HG02678 (cell line): ENCODE data around the gene CADM2.
"Not testable (repeated sequence)": the region's sequence is repeated elsewhere in the genome, so short reads cannot be mapped to it uniquely, and the experiment has no call there.

Source experiments
- ATAC-seq: cut with Tn5 transposase; IDR thresholded peaks from one replicate; pipeline ENCODE4 v1.9.1; 2021; ENCODE audit warnings: mild to moderate bottlenecking, moderate library complexity; ENCODE audit not compliant: unreplicated experiment

CADM2 gene

DNA sequence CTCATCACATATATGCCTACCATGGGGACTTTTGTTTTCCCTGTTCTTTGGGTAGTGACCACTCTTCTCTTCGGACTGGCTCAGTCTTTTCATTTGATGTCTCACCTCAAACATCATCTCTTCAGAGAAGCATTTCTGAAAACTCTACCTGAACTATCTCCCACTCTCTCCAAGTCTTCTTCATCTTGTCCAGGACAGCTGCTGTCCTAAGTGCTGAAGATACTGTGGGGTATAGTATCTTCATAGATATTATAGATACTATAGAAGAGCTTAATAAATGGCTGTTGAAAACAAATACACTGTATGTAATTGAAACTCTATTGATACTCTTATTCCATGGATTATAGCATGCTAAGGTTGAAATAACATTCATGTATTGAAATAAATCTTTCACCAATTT is 672.3 kb downstream of the CADM2 start:
- no peak for ATAC-seq

DNA sequence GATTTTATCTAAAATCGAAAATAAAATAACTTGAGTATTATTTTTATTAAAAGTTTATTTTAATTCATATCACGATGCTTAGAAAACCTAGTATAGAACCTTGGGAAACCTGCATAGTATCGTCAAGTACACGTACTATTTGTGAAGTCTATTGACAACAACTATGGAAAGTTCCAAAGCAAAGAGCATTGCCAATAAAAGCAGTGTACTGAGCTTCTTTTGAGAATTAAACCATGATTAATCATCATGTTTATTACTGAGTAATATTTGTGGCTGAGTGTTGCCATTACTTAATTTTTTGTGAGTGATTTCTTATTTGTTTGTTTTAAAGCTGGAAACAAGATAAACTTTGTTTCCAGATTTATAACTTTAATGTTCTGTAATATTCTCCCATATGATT is 674.1 kb downstream of the CADM2 start:
- no peak for ATAC-seq

GRCh38 chr3:85652360-85652759 is 693.6 kb downstream of the CADM2 start:
- no peak for ATAC-seq

DNA sequence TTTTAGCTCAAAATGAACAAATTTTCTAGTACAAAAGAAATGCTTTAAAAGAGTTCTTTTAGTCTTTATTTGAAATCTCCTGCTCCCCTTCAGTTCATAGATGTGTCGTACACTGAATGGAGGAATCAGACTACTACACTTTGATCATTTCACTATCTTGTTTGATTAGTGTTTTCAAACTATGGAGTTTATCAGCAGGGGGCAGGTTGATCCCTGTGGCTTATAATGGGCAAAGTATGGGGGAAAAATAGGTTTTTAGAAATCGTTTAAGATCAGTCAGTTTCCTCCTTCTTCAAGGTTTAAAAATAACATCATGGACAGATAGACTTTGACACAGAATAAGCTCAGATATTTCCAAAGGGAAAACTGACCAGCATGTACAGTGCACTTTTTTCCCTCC is 701.7 kb downstream of the CADM2 start:
- no peak for ATAC-seq

- ATAC-seq: no peak
These were observed 703.7 kb downstream of the CADM2 start for GRCh38 chr3:85662462-85662861.

DNA sequence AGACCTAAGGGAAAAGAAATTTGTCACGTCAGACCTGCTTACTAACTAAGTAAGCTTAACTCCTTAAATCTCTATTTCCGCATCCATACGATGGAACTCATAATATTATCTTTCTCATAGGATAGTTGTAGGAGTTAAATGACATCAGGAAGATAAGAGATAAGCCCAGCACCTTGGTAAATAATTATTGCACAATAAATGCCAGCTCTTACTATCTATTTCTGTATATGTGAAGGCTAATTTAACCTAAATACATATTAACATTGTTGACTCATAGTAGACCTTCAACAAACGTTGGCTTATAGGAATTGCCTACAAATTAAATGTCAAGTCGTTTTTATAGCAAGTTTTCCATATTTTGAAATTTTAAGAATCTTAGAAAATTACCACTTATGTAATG is 709.0 kb downstream of the CADM2 start:
- no peak for ATAC-seq

GRCh38 chr3:85670634-85671205 is 711.9 kb downstream of the CADM2 start:
- no peak for ATAC-seq

GRCh38 chr3:85672761-85673160 is 714.0 kb downstream of the CADM2 start:
- ATAC-seq: no peak

GRCh38 chr3:85678713-85679112 is 719.9 kb downstream of the CADM2 start:
- no peak for ATAC-seq

- no peak for ATAC-seq
These were observed 723.1 kb downstream of the CADM2 start for GRCh38 chr3:85681906-85682305.

DNA sequence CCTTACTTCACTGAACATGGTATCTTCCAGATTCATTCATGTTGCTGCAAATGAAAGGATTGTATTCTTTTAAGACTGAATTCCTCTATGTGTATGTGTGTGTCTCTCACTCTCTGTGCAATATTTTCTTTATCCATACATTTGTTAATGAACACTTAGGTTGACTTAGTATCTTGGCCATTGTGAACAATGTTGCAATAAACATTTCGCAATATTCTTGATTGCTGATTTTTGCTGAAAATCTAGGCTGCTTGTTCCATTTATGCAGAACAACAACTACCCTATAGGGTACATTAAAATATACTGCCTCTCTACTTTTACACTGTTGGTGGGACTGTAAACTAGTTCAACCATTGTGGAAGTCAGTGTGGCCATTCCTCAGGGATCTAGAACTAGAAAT is 732.4 kb downstream of the CADM2 start:
- no peak for ATAC-seq

DNA sequence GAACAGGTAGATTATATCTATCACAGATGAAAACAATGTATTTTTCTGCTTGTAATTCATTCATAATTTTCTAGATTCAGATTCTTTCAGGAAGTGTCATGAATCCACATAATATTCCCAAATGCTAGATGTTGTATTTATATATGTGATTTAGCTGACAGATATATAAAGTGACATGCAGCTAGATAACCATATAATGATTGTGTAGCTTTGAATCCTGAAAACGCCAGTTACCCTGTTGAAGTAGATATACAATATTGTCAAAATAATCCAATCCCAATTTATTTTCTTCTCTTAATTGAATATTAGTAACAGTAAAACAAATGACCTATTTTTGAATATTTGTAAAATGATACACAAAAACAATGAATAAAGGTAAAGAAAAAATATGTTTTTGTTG is 738.4 kb downstream of the CADM2 start:
- no peak for ATAC-seq

GRCh38 chr3:85706130-85706529 is 747.3 kb downstream of the CADM2 start:
- no peak for ATAC-seq

DNA sequence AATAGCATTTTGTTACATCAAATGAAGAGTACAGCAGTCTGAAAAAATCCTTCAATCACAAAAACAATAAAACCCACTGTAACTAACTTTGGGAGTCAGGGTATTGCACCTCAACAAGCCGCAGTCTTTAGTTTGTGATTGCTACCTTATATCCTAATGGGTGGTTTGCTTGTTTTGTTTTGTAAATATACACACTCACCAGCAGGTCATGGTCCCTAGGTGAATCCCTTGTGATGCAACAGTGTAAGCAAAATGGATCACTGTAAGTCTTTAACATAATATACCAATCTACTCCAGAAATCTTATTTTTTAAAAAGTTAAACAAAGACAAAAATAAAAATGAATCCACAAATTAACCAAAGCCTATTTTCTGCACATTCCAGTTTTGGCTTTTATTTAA is 749.5 kb downstream of the CADM2 start:
- not testable (repeated sequence) for ATAC-seq

DNA sequence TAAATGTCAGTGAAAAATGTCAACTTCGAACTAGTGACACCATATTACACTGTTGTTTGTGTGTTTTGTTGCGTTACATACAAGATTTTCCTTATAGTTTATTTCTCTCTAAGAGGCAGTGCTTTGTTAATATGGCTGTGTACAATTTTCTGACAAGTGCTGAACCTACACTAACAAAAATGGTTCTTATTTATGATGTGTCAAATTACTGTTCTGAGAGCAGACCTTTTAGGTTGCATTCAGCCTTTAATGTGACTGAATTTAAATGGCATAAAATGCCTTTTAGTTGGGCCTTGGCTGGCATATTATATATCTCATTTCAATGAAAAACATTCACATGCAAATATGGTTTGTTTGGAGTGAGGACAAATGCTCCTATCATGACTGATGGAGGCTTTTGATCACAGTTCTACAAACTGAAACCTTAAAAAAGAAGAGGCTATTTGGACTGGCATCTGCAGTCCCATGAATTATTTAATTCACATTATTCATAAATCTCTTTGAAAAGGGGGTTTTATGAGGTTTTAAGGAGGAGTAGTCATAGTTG is 750.6 kb downstream of the CADM2 start:
- no peak for ATAC-seq

DNA sequence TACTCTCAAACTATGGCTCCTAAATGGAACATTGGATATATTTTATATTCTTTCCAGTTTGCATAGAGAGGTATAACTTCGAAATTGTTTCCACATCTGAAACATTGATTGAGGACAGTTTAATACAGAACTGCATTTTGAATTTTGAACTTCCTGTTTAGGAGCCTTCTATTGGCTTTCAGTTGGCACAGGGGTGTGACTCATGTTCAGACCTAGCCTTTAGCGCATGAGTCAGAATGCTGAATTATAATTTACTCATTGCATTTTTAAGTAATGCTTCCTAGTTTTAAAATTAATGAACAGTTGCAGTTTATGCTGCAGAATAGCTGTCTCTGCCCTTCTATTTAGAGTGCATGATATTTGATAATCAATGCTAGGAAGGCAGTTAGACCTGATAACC is 751.7 kb downstream of the CADM2 start:
- ATAC-seq: no peak

GRCh38 chr3:85721409-85722145 is 762.8 kb downstream of the CADM2 start:
- no peak for ATAC-seq

DNA sequence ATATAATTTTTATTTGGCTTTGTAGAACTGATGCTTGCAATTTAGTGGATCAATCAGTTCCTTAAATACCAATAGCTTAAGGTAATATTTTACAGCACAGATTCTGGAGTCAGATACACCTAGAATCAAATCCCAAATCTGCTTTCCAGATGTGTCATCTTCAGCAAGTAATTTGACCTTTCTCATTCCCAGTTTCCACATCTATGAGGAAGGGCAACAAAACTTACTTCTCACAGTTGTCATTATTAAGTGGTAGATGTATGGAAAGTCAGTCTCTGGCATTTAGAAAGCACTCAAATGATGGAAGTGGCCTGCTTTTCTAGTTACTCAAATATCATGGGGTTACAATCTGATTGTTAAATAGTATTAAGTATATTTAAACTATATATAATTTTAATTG is 767.0 kb downstream of the CADM2 start:
- no peak for ATAC-seq

DNA sequence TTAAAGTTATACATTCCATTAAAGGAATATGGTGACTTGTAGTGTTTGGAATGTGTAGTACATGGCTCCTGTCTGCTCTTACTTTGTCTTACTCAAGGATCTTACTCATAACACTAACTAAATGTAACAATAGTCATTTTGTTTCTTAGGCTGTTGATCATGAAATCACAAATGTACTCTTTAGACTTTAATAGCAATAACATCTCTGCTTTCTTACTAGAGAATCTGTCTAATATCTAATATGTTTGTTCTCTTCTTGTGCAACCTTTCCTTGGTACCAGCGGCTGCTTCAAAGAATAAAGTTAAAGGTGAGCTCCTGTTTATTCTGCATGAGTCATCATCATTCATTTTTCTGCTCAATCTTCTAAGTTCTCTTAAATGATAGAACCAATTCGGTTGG is 767.5 kb downstream of the CADM2 start:
- no peak for ATAC-seq

DNA sequence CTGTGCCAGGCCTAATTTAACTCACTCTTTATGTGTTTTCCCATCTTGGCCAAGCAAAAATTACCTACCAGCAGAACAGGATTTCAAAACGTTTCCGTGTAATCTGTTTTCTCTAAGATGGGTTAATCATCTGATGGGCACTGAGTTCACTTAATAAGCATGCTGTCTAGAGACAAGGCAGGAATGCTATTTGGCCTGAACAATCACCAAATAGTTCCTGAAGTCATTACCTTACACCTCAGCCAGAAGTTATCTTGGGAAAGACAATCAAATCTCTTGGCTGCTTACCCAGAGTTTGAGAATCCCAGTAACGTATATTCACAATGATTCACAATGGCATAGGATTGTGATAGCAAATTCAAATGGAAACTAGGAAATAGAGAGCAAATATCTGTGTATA is 779.1 kb downstream of the CADM2 start:
- no peak for ATAC-seq

DNA sequence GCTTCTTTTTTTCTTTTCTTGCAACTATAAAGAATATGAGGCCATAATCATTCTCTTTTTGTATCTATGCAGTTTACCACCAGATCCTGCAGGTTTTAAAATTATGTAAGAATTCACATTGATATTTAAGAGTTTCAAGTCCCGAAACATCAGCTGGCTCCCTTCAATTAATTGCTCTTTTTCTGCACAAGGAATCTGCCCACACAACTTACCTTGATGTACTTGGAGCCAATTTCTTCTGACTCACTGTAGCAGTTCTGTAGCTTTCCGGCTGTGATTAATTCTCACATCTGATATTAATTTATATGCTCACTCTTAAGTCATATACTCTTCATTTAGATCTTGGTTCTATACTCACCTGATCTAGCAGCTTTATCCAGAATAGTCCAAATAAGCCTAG is 781.8 kb downstream of the CADM2 start:
- no peak for ATAC-seq

GRCh38 chr3:85758442-85758841 is 799.7 kb downstream of the CADM2 start:
- no peak for ATAC-seq

DNA sequence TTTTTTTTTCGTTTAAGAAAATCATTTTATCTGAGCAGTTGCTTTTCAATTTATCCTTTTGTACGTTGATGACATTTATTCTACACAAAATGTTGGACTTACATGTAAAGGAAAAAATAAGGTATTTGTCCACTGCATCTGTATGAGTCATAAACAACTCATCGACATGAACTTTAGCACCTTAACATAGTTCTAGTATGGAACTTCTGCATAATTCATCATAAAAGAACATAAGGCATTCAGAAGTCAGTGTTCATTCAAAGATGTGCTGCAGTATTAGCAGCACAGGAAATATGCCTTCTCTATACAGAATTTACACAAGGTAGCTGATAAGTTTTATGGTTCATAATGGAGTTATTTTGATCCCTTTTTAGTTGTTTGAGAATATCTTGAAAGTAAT is 801.6 kb downstream of the CADM2 start:
- no peak for ATAC-seq
